GM12892 (cell line): Measurements from ENCODE around the gene CORO1C.

Experiments
- POLR2A ChIP-seq: IDR thresholded peaks from 2 replicates; pipeline ENCODE4 v1.6.1; 2011; ENCODE audit warnings: low read depth, low read length, control low read depth
- POLR2AphosphoS5 ChIP-seq: IDR thresholded peaks from 2 replicates; pipeline ENCODE4 v1.6.1; 2011; ENCODE audit warnings: low read depth, low read length, control low read depth
- TAF1 ChIP-seq: IDR thresholded peaks from 2 replicates; pipeline ENCODE4 v1.6.1; 2011; ENCODE audit warnings: low read depth, mild to moderate bottlenecking, control low read depth, low read length, borderline replicate concordance

GRCh38 chr12:108685469-108686260 lies 45.7 kb downstream of the CORO1C start:
- no peak for TF ChIP-seq POLR2A
- TF ChIP-seq POLR2AphosphoS5 = no peak
- no peak for TF ChIP-seq TAF1
